Loucy (cell line): ENCODE results near the gene CLMN.

Experiments used
- EZH2phosphoT487 ChIP-seq: fragments of 200-600 bp; IDR thresholded peaks from 2 replicates; pipeline ENCODE4 v1.6.1; 2018; ENCODE audit warnings: antibody characterized with exemption, mild to moderate bottlenecking, moderate library complexity, borderline replicate concordance
- TF ChIP-seq, protein P1 (sequence below): fragments of 200-600 bp; sonication (generic); conservative IDR thresholded peaks from 2 replicates; pipeline ENCODE4 v1.5.1; 2014; ENCODE audit warnings: mild to moderate bottlenecking, antibody characterized with exemption, low read length

DNA sequence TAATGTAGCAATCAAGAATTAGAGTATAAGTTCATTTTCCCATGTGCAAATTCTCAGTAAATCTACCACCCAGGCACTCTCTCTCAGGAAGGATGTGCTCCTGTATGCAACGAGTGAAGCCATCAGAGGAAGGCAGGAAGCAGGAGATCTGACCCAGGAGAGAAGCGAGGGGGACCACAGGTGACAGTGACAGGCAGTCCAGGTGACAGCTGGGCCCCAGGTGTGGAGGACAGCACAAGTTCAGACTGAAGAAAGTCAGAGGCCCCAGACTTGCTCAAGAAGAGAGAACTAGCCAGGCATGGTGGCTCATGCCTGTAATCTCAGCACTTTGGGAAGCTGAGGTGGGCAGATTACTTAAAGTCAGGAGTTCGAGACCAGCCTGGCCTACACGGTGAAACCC, 13.8 kb downstream of the CLMN start:
- TF ChIP-seq, protein P1, sequence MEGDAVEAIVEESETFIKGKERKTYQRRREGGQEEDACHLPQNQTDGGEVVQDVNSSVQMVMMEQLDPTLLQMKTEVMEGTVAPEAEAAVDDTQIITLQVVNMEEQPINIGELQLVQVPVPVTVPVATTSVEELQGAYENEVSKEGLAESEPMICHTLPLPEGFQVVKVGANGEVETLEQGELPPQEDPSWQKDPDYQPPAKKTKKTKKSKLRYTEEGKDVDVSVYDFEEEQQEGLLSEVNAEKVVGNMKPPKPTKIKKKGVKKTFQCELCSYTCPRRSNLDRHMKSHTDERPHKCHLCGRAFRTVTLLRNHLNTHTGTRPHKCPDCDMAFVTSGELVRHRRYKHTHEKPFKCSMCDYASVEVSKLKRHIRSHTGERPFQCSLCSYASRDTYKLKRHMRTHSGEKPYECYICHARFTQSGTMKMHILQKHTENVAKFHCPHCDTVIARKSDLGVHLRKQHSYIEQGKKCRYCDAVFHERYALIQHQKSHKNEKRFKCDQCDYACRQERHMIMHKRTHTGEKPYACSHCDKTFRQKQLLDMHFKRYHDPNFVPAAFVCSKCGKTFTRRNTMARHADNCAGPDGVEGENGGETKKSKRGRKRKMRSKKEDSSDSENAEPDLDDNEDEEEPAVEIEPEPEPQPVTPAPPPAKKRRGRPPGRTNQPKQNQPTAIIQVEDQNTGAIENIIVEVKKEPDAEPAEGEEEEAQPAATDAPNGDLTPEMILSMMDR = no peak
- TF ChIP-seq EZH2phosphoT487 = no peak
